Panc1 (cell line): ENCODE measurements around the gene PHF2. TPM values are rescaled to one million over a fixed set of nuclear protein-coding genes. Genes with fewer than 3 reads are reported as not detected.

ENCODE experiments used
- ATAC-seq: fragments of 200-7000 bp; cut with Tn5 transposase; 2 replicates; pipeline ENCODE4 v1.9.1; 2020; ENCODE audit warnings: mild to moderate bottlenecking, moderate library complexity
- BruUV-seq: library from RNA; stranded (reverse); fragments of 400-500 nt; replicated peaks from 2 replicates; lab custom pipeline; 2021; lab: Mats Ljungman, UMichigan
- CTCF ChIA-PET: fragments of 300-600 bp; sonication (Branson Sonifier 250); formaldehyde crosslinking; loops from one replicate; lab custom pipeline; 2022; ENCODE audit warnings: antibody characterized with exemption; lab: Charles Lee
- POLR2A ChIA-PET: fragments of 300-600 bp; sonication (Branson Sonifier 250); formaldehyde crosslinking; loops from one replicate; lab custom pipeline; 2022; ENCODE audit warnings: antibody characterized with exemption; lab: Charles Lee
- DNase-seq: peaks from one replicate; pipeline ENCODE4 v3.0.0-alpha.2; 2010; ENCODE audit warnings: low read depth, low spot score
- H3K27ac ChIP-seq: 2 replicates; pipeline ENCODE4 v1.5.1; 2011; ENCODE audit warnings: mild to moderate bottlenecking, low read length, inconsistent platforms
- H3K27me3 ChIP-seq: fragments of 200-500 bp; sonication (Bioruptor generic); 2 replicates; pipeline ENCODE4 v1.6.0; 2014; ENCODE audit warnings: low read length, inconsistent platforms; ENCODE audit not compliant: control insufficient read depth, insufficient read depth
- H3K36me3 ChIP-seq: fragments of 200-500 bp; sonication (Bioruptor generic); 2 replicates; pipeline ENCODE4 v1.5.1; 2014; ENCODE audit warnings: inconsistent platforms, mild to moderate bottlenecking, low read length, moderate library complexity; ENCODE audit not compliant: control insufficient read depth, insufficient read depth
- H3K4me1 ChIP-seq: 2 replicates; pipeline ENCODE4 v1.5.1; 2011; ENCODE audit warnings: inconsistent platforms, mild to moderate bottlenecking, low read length, moderate library complexity; ENCODE audit not compliant: control insufficient read depth, insufficient read depth
- H3K4me3 ChIP-seq, 2 experiments: 2 replicates each; pipeline ENCODE4 v1.5.1; 2011 to 2012; ENCODE audit warnings: low read depth in 2 of 2, low read length in 2 of 2, mild to moderate bottlenecking in 2 of 2, inconsistent platforms in 1 of 2, moderate library complexity in 1 of 2
- H3K9me3 ChIP-seq: fragments of 200-500 bp; sonication (Bioruptor generic); 2 replicates; pipeline ENCODE4 v1.5.1; 2014; ENCODE audit warnings: low read depth, mild to moderate bottlenecking, inconsistent platforms, low read length, moderate library complexity; ENCODE audit not compliant: control insufficient read depth, insufficient read depth
- CTCF ChIP-seq: fragments of 450-650 bp; IDR thresholded peaks from 2 replicates; pipeline ENCODE4 v1.5.1; 2017; ENCODE audit warnings: mild to moderate bottlenecking
- POLR2AphosphoS5 ChIP-seq: IDR thresholded peaks from 2 replicates; pipeline ENCODE4 v1.6.1; 2012; ENCODE audit warnings: mild to moderate bottlenecking, low read depth, low read length, moderate library complexity
- REST ChIP-seq, 2 experiments: IDR thresholded peaks; 2 replicates each; pipeline ENCODE4 v1.6.1; 2011 to 2012; ENCODE audit warnings: low read depth in 2 of 2, control low read depth in 1 of 2, low read length in 1 of 2, mild to moderate bottlenecking in 1 of 2, moderate library complexity in 1 of 2; ENCODE audit not compliant: insufficient read depth in 1 of 2
- SIN3A ChIP-seq: IDR thresholded peaks from 2 replicates; pipeline ENCODE4 v1.6.1; 2012; ENCODE audit warnings: low read depth, mild to moderate bottlenecking, low read length, moderate library complexity, borderline replicate concordance; ENCODE audit not compliant: insufficient read depth
- TCF7L2 ChIP-seq: IDR thresholded peaks from 2 replicates; pipeline ENCODE4 v1.6.1; 2011; ENCODE audit warnings: mild to moderate bottlenecking, low read depth, low read length, inconsistent platforms
- in situ Hi-C: cut with HindIII; loops from 2 replicates; pipeline ENCODE4 v1.10.0; 2016; ENCODE audit warnings: low sequenced_read_pairs, low pct_unique_long_range_greater_than_20kb
- intact Hi-C: fragments of 100-400 bp; cut with micrococcal nuclease; formaldehyde crosslinking; loops from one replicate; pipeline ENCODE4 v1.10.0; 2022; ENCODE audit not compliant: unreplicated experiment
- total RNA-seq: library from RNA; stranded (reverse); gene quantifications from one replicate; pipeline ENCODE4 v1.2.1, GENCODE V29; 2021; ENCODE audit not compliant: unreplicated experiment

PHF2 gene
- total RNA-seq, 1 experiment from 2014 or later, result 16.6 TPM

- Histone ChIP-seq H3K36me3 (no peaks in the 10 kb centered on the region), H3K27ac (no peak overlapping the region), H3K4me3 (no peak overlapping the region), H3K4me1 (no peaks in the 10 kb centered on the region; the same call in 1 of the 2 replicates), H3K9me3 (no peaks in the 10 kb centered on the region; the same call in 1 of the 2 replicates), H3K27me3 (no peaks in the 10 kb centered on the region)
- intact Hi-C loops (no loop called here), in situ Hi-C loops (no loop called here)
- CTCF ChIA-PET, result no interaction called here
- TF ChIP-seq CTCF (no peak), TCF7L2 (no peak), SIN3A (no peak), POLR2AphosphoS5 (no peak), REST (IDR thresholded peaks at IDR 0.05; ENCODE audit: insufficient read depth in 1 of 2, low read depth in 2 of 2, low read length in 1 of 2) (no peak)
- POLR2A ChIA-PET, result no interaction called here
- no peak for DNase-seq
- BruUV-seq, result no TSS peak
- ATAC-seq, result no peak
Observed at GRCh38 chr9:93588641-93589609, 12.5 kb downstream of the PHF2 start.

GRCh38 chr9:93589688-93590087 is 13.3 kb downstream of the PHF2 start:
- in situ Hi-C loops, result no loop called here
- ChIA-PET POLR2A (no interaction called here), CTCF (no interaction called here)
- Histone ChIP-seq H3K4me1 (no peaks in the 10 kb centered on the region; the same call in none of the 2 replicates), H3K9me3 (no peaks in the 10 kb centered on the region; the same call in 1 of the 2 replicates), H3K27ac (no peak overlapping the region), H3K36me3 (no peaks in the 10 kb centered on the region), H3K27me3 (no peaks in the 10 kb centered on the region), H3K4me3 (no peak overlapping the region)
- intact Hi-C loops, result no loop called here
- no peak for TF ChIP-seq REST (IDR thresholded peaks at IDR 0.05; ENCODE audit: insufficient read depth in 1 of 2, low read depth in 2 of 2, low read length in 1 of 2)
- no peak for TF ChIP-seq CTCF
- no peak for TF ChIP-seq POLR2AphosphoS5
- TF ChIP-seq SIN3A, result no peak
- TF ChIP-seq TCF7L2, result no peak
- DNase-seq, result no peak
- no TSS peak for BruUV-seq
- ATAC-seq, result no peak
